Psoas muscle (tissue), 8 donors: ENCODE data around the gene ADAMTS15. TPM values are rescaled to one million over a fixed set of nuclear protein-coding genes. Genes with fewer than 3 reads are reported as not detected.
A peak's percentile ranks its signal among the peaks of the same experiment; 100 is the strongest.

Experiments
- ATAC-seq, 4 donors: fragments of 200-7000 bp; cut with Tn5 transposase; one replicate each; pipeline ENCODE4 v1.9.1; 2020; ENCODE audit warnings: moderate library complexity in 3 of 4, mild to moderate bottlenecking in 2 of 4
- DNase-seq, 2 donors: peaks; one replicate each; pipeline ENCODE4 v3.0.0-alpha.2; 2020
- H3K27ac ChIP-seq: fragments of 200-600 bp; one replicate; pipeline ENCODE4 v1.8.0; 2022
- H3K27me3 ChIP-seq, 3 donors: fragments of 200-600 bp in 1 of 3; one replicate each; pipeline versions ENCODE4 v1.6.1 to v1.8.0; 2013 to 2022; ENCODE audit warnings: low read length in 2 of 3, mild to moderate bottlenecking in 2 of 3, moderate library complexity in 1 of 3; ENCODE audit not compliant: insufficient read depth in 3 of 3
- H3K36me3 ChIP-seq, 2 donors: fragments of 200-600 bp in 1 of 2; one replicate each; pipeline versions ENCODE4 v1.6.1 to v1.8.0; 2013 to 2022; ENCODE audit warnings: low read depth in 1 of 2, mild to moderate bottlenecking in 1 of 2, moderate library complexity in 1 of 2; ENCODE audit not compliant: insufficient read depth in 1 of 2
- H3K4me1 ChIP-seq: fragments of 200-600 bp; one replicate; pipeline ENCODE4 v1.8.0; 2022
- H3K4me3 ChIP-seq: fragments of 200-600 bp; one replicate; pipeline ENCODE4 v1.8.0; 2022; ENCODE audit warnings: mild to moderate bottlenecking
- H3K9me3 ChIP-seq: fragments of 200-600 bp; one replicate; pipeline ENCODE4 v1.8.0; 2022
- CTCF ChIP-seq: fragments of 200-600 bp; IDR thresholded peaks from one replicate; pipeline ENCODE4 v1.8.0; 2022; ENCODE audit warnings: antibody characterized with exemption
- WGBS, 3 donors: extraction: QIAGEN DNeasy Blood & Tissue Kit; methylation state at CpG; one replicate each; pipeline versions ENCODE4 v1.1.6 to v1.1.7; 2013; 5-methylcytosine and 5-hydroxymethylcytosine counted together
- intact Hi-C, 2 donors: fragments of 100-400 bp; cut with DNase I; formaldehyde crosslinking; loops; one replicate each; pipeline versions ENCODE4 v1.11.0 to v1.14.2; 2022
- polyA plus RNA-seq, 3 donors: library from polyadenylated mRNA; stranded (reverse); fragments of 200-250 nt; gene quantifications; one replicate each; pipeline ENCODE4 v1.2.3, GENCODE V29; 2013
- total RNA-seq, 4 donors: library from RNA; stranded (reverse); fragmentation: NEBNext Ultra II Directional in 2 of 4; extraction: Animal tissue kit (Norgen Biotek cat#: 25700) in 2 of 4; gene quantifications; one replicate each; pipeline versions ENCODE4 v1.2.1 to v1.2.4, GENCODE V29; 2021 to 2023
- donor health status: healthy with polysubstance abuse.
- donor health status: DM: no; HTN: no; CAD: no; lungs with moderate emphysema.
- donor health status: Bipolar disorder and iron deficiency.
- donor health status: healthy.
- donor health status: DM: yes; HTN: yes; CAD: no.
- donor health status: DM: no; HTN: no; CAD: no.
- donor health status: DM: no; HTN: no; CAD: no.
- donor health status: DM: yes; HTN: yes; CAD: no.

Gene ADAMTS15
- total and polyA plus RNA-seq, 7 donors, result 0.66 to 3.1 (median 1.6) TPM

GRCh38 chr11:130478204-130478701 lies 29.8 kb downstream of the ADAMTS15 start:
- no peak for TF ChIP-seq CTCF
- Histone ChIP-seq H3K9me3 (no peaks in the 10 kb centered on the region), H3K36me3 (peaks cover 0 to 5% of the 10 kb centered on the region in 2 donors), H3K4me3 (no peak overlapping the region), H3K27me3 (no peaks in the 10 kb centered on the region), H3K27ac (peak overlapping the region; percentile 58), H3K4me1 (peaks cover 17% of the 10 kb centered on the region)
- DNase-seq (peak; percentile 85 to 87), ATAC-seq (peak; percentile 61 to 85 (median 82))
- intact Hi-C loops, result no loop called here
- 22 to 38% (median 25%) methylated on average over 10 of the region's 10 CpGs for WGBS, 3 donors

GRCh38 chr11:130478881-130479280 lies 30.4 kb downstream of the ADAMTS15 start:
- peaks cover 0 to 5% of the 10 kb centered on the region in 2 donors for H3K36me3 ChIP-seq
- H3K27me3 ChIP-seq, result no peaks in the 10 kb centered on the region
- intact Hi-C loops, result no loop called here
- H3K27ac ChIP-seq, result peak overlapping the region; percentile 58
- H3K4me3 ChIP-seq, result no peak overlapping the region
- DNase-seq, result peak in 1 of 2 donors; percentile 56
- 59 to 68% (median 64%) methylated on average over 4 of the region's 4 CpGs for WGBS, 3 donors
- no peak for TF ChIP-seq CTCF
- peaks cover 17% of the 10 kb centered on the region for H3K4me1 ChIP-seq
- peak in 1 of 4 donors; percentile 24 for ATAC-seq
- H3K9me3 ChIP-seq, result no peaks in the 10 kb centered on the region

- Histone ChIP-seq H3K27ac (no peak overlapping the region), H3K27me3 (no peaks in the 10 kb centered on the region), H3K4me3 (no peak overlapping the region), H3K4me1 (peaks cover 17% of the 10 kb centered on the region), H3K36me3 (peaks cover 0 to under 1% of the 10 kb centered on the region in 2 donors), H3K9me3 (no peaks in the 10 kb centered on the region)
- WGBS, 3 donors, result 72 to 81% (median 77%) methylated on average over 5 of the region's 5 CpGs
- intact Hi-C loops, result no loop called here
- ATAC-seq (no peak), DNase-seq (no peak)
- TF ChIP-seq CTCF, result no peak
Measured at GRCh38 chr11:130480186-130480585, 31.7 kb downstream of the ADAMTS15 start.

GRCh38 chr11:130480711-130481140 lies 32.3 kb downstream of the ADAMTS15 start:
- peak in 3 of 4 donors; percentile 26 to 63 (median 53) for ATAC-seq
- no peak for DNase-seq
- intact Hi-C loops, result no loop called here
- WGBS, 3 donors, result 17 to 40% (median 33%) methylated on average over 5 of the region's 5 CpGs
- H3K4me1 ChIP-seq, result peaks cover 17% of the 10 kb centered on the region
- no peak overlapping the region for H3K27ac ChIP-seq
- TF ChIP-seq CTCF, result no peak
- H3K9me3 ChIP-seq, result no peaks in the 10 kb centered on the region
- no peaks in the 10 kb centered on the region for H3K27me3 ChIP-seq
- H3K4me3 ChIP-seq, result no peak overlapping the region
- no peaks in the 10 kb centered on the region for H3K36me3 ChIP-seq

- H3K36me3 ChIP-seq, result no peaks in the 10 kb centered on the region
- ATAC-seq (no peak), DNase-seq (no peak)
- no peak overlapping the region for H3K4me3 ChIP-seq
- peaks cover 13% of the 10 kb centered on the region for H3K4me1 ChIP-seq
- H3K27me3 ChIP-seq, result no peaks in the 10 kb centered on the region
- H3K9me3 ChIP-seq, result no peaks in the 10 kb centered on the region
- intact Hi-C loops, result no loop called here
- 86 to 95% (median 88%) methylated on average over 5 of the region's 5 CpGs for WGBS, 3 donors
- H3K27ac ChIP-seq, result no peak overlapping the region
- TF ChIP-seq CTCF, result no peak
Measured at GRCh38 chr11:130483124-130483523, 34.7 kb downstream of the ADAMTS15 start.
